ENCODE data around the gene DSCAML1.

GRCh38 chr11:117468888-117469287 lies 328.1 kb downstream of the DSCAML1 start:
- TF ChIP-seq HDAC6 (IDR thresholded peaks at IDR 0.05; ENCODE audit: low read depth, low read length): no peak
- TF ChIP-seq RFX5 (IDR thresholded peaks at IDR 0.05; ENCODE audit: borderline replicate concordance, low read depth, low read length): no peak
- no peak for TF ChIP-seq EP300 (IDR thresholded peaks at IDR 0.05; ENCODE audit: borderline replicate concordance in 1 of 2, low read depth in 2 of 2, low read length in 2 of 2)
- no peak for TF ChIP-seq CHD2 (IDR thresholded peaks at IDR 0.05; ENCODE audit: low read length)
- no peak for TF ChIP-seq KDM5A (IDR thresholded peaks at IDR 0.05; ENCODE audit: low read length)
- TF ChIP-seq, protein P1, sequence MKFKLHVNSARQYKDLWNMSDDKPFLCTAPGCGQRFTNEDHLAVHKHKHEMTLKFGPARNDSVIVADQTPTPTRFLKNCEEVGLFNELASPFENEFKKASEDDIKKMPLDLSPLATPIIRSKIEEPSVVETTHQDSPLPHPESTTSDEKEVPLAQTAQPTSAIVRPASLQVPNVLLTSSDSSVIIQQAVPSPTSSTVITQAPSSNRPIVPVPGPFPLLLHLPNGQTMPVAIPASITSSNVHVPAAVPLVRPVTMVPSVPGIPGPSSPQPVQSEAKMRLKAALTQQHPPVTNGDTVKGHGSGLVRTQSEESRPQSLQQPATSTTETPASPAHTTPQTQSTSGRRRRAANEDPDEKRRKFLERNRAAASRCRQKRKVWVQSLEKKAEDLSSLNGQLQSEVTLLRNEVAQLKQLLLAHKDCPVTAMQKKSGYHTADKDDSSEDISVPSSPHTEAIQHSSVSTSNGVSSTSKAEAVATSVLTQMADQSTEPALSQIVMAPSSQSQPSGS (IDR thresholded peaks at IDR 0.05; ENCODE audit: low read length): no peak
- no peak for TF ChIP-seq SP1 (IDR thresholded peaks at IDR 0.05; ENCODE audit: low read depth, low read length)
- TF ChIP-seq SIN3A (conservative IDR thresholded peaks at IDR 0.05 in 1 of 2, IDR thresholded peaks at IDR 0.05 in 1 of 2; ENCODE audit: low read depth in 1 of 2, low read length in 2 of 2): no peak
- no peak for TF ChIP-seq GABPA (IDR thresholded peaks at IDR 0.05; ENCODE audit: borderline replicate concordance, insufficient read depth, low read length)
- TF ChIP-seq RAD21 (IDR thresholded peaks at IDR 0.05 in 1 of 2, conservative IDR thresholded peaks at IDR 0.05 in 1 of 2; ENCODE audit: low read depth in 2 of 2, low read length in 2 of 2): peak; percentile 53 to 61
- no peak for TF ChIP-seq POLR2AphosphoS5 (IDR thresholded peaks at IDR 0.05; ENCODE audit: low read depth, low read length)
- peak; percentile 48 to 63 (median 56) for TF ChIP-seq CTCF (IDR thresholded peaks at IDR 0.05; ENCODE audit: control extremely low read depth in 1 of 3, insufficient read depth in 1 of 3, low read depth in 1 of 3, low read length in 3 of 3)

Data from H1 (cell line).